ENCODE data around the gene PER2.
"Not testable (repeated sequence)": the region's sequence is repeated elsewhere in the genome, so short reads cannot be mapped to it uniquely, and the experiment has no call there.

The PER2 gene

DNA sequence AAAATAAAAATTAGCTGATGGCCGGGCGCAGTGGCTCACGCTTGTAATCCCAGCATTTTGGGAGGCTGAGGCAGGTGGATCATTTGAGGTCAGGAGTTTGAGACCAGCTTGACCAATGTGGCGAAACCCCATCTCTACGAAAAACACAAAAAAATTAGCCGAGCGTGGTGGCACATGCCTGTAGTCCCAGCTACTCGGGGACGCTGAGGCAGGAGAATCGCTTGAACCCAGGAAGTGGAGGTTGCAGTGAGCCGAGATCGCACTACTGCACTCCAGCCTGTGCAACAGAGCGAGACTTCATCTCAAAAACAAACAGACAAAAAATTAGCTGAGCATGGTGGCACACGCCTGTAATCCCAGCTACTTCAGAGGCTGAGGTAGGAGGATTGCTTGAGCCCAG, 22.3 kb upstream of the PER2 start:
- DNase-seq = not testable (repeated sequence)

- no peak for DNase-seq
These were observed 19.8 kb upstream of the PER2 start for GRCh38 chr2:238308177-238308576.

GRCh38 chr2:238306672-238306998, 18.2 kb upstream of the PER2 start:
- DNase-seq = no peak

- no peak for DNase-seq
These were observed 17.7 kb upstream of the PER2 start for GRCh38 chr2:238305965-238306671.

DNA sequence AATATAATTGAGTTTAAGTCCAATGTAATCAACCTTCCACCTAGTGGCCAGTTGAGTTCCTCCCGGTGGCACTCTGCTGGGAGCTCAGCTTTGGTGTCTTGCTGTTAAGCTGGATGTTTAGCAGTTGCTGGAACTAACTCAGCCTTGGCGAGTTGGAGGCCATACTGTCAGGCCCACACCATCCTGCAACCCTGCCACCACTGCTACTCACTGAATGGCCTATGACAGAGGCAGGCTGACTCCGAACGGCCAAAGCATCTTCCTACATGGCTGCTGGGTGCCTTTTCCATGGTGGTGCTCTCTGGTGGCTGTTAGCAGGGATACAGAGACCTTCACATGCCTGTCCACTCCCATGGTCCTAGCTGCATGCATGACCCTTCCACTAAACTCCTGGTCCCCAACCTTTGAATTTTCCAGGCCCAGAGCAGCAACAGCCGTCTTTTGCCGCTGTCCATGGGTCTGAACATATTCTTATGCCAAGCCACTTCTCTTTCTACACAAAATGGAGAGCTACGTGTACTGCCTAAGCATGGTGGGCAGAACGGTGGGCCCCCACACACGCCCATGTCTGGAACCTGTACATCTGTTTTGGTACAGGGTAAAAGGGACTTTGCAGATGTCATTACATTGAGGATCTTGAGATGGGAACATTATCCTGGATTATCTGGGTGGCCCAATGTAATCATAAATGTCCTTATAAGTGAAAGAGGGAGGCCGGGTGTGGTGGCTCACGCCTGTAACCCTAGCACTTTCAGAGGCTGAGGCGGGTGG, 16.9 kb upstream of the PER2 start:
- no peak for DNase-seq

GRCh38 chr2:238304116-238304515, 15.7 kb upstream of the PER2 start:
- DNase-seq = no peak

GRCh38 chr2:238302751-238303150, 14.3 kb upstream of the PER2 start:
- no peak for DNase-seq

GRCh38 chr2:238302087-238302486, 13.7 kb upstream of the PER2 start:
- DNase-seq = no peak

DNA sequence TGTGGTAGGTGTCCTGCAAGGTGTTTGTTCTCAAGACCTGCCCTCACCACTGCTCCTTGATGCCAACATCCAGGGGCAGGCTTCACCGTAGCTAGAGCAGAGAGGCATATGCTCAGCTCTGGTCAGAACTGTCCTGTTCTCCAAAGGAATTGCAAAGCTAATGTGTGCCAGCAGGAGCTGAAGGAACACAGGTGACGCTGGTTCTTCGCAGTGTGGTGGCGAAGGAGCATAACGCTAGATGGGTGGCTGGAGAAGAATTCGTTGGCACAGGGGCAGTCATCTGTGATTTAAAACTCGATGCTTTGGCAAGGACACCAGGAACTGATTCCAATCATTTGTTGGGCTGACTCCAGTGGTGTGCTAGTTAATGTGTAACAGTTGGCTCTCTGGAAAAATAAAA, 11.4 kb upstream of the PER2 start:
- DNase-seq = no peak

DNA sequence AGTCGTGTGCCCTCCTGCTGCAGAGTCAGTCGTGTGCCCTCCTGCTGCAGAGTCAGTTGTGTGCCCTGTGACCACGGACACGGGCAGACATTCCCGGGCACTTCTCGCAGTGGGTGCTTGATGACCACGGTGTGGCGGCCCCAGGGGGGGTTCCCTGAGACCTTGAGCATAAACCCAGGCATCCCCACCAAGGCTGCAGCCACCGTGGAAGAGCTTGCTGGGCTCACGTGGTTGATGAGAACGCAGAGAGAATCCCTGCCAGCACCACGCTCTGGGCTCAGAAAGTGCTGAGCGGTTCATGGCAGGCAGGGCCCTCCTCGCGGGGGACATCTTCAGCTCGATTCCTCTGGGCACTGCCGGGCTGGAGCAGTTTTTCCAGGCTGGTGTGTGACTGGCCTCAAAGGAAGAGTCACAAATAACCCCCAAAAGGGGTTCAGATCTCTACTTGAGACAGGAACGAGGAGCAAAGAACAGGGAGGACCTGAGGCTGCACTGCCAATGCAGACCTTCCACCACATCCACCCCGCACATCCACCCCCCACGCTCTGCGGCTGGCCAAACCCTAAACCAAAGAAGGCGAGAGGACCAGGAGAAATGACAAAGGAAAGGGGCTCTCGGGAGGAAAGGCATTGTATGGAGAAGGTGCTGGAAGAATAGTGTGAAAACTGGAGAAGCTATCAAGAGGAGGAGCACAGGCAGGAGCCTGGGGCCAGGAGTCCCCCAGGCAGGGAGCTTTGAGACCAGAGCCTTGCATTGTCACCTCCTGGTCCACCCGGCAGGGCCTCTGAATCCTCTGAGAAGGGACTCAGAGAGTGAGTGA, 8.4 kb upstream of the PER2 start:
- no peak for DNase-seq

GRCh38 chr2:238295144-238296112, 7.0 kb upstream of the PER2 start:
- no peak for DNase-seq

GRCh38 chr2:238294393-238295143, 6.2 kb upstream of the PER2 start:
- DNase-seq = no peak

DNA sequence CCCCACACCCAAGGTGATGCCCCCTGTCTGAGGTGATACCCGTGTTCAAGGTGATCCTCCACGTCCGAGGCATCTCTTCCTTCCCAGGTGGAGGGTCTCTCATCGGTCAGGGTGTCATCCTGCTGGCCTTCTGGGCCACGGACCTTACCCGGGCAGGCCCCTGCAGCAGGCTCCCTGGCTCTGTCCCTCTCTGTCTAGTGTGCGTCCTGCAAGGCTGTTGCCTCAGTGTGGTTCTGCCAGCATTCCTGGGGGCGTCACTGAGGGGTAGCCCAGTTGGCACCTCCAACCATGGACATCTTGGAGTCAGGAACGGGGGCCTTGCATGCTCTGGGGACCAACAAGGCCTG, 5.6 kb upstream of the PER2 start:
- no peak for DNase-seq

DNA sequence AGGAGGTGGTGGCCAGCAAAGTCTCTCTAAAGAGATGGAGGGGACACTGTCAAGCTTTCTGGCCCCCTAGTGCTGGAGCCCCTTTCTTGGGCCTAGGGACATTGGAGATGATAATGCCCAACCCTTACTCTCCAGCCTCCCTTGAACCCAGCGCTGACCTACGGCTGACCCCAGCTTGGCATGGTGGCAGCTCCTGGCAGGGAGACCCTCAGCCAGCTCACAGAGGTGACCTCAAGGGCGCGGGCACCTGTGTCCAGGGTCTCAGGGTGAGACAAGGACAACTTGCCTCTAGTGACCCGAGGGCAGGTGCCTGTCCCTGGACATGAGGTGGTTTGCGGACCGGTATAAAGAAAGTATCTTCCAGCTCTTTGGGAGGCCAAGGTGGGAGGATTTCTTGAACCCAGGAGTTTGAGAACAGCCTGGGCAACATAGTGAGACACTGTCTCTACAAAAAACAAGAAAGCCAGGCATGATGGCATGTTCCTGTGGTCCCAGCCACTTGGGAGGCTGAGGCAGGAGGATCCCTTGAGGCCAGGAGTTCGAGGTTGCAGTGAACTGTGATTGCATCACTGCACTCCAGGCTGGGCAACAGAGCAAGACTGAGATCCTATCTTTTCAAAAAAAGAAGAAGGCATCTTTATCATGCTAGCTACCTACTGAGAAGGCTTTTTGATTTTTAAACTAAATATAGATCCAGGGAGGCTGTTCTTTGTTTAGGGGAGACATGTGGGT, 3.3 kb upstream of the PER2 start:
- no peak for DNase-seq

GRCh38 chr2:238290715-238291549, 2.5 kb upstream of the PER2 start:
- no peak for DNase-seq

- DNase-seq = peak; percentile 96
These were observed 1.7 kb upstream of the PER2 start for GRCh38 chr2:238290091-238290509.

DNA sequence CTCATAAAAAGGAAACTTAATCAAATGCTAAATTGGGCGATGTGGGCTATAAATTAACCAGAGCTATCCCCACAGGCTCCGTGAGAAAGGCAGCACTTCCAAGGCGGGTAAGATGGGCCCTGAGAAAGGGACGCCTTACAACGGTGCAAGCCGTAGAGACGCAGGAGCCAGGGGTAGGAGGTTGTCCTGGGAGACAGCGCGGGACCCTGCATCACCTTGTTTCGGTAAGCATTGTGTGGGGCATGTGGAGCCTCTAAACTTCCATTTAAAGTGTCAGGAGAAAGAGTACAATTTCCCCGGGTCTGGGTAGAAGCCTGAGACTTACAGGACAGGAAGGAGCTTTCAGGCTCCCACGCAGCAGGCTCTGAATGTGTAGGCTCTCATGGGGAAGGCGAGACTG, 1.2 kb upstream of the PER2 start:
- no peak for DNase-seq

DNA sequence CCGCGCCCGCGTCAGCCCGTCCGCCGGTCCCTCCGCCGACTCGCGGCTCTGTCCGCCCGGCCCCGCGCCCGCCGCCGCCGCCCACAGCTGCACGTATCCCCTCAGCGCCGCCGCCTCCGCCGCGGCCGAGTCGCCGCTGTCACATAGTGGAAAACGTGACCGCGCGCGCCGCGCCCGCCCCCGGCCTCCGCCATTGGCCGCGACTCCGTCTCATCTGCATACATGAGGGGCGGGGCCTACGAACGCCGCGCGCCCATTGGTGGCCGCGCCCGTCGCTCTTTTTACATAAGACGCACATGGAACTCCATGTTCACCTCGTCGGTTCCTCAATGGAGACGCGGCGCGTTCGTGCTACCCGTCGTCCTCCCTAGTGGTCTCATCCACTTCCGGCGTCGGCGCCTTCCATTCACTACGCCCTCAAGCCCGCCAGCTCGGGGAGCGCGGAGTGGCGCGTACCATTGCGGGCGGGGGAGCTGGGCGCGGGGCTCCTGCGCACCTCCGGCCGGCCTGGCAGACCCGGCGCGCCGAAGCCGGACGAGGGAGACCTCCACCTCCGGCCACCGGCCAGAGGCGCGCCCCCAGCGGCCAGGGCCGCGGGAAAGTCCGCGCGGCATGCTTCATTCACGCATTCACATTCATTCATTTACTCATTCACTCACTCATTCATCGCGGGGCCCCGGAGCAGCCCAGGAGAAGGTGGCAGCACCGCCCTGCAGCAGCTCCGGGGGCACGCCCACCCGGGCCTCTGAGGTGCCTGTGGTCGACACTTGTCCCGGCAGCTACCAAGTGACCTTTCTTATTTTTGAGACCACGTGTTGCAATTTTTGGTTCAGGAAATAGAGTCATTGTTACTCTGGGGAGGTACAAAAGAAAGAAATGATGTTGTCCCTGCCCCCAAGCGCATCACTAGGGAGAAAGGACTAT, 502 bp upstream of the PER2 start:
- DNase-seq = peak; percentile 95
